GM15510 (cell line): ENCODE results near the gene TNFRSF4.

ENCODE experiments used
- POLR2A ChIP-seq: IDR thresholded peaks from 3 replicates; pipeline ENCODE4 v1.6.1; 2011; ENCODE audit warnings: borderline replicate concordance; ENCODE audit not compliant: insufficient read length; ENCODE audit errors: extremely low read depth

Gene TNFRSF4

DNA sequence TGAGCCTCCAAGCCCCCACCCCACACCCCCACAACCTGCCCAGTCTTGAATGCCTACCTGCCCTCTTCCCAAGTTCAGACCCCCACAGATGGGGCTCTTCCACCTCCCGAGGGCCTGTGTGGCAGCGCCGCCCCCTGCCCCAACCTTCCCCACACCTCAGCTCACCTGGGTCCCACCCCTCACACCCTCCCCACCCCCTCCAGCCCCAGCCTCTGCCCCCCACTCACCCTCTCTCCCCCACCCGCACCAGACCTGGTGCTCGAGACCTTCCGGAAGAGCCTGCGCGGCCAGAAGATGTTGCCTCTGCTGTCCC is 16.8 kb downstream of the TNFRSF4 start:
- TF ChIP-seq POLR2A, result no peak

DNA sequence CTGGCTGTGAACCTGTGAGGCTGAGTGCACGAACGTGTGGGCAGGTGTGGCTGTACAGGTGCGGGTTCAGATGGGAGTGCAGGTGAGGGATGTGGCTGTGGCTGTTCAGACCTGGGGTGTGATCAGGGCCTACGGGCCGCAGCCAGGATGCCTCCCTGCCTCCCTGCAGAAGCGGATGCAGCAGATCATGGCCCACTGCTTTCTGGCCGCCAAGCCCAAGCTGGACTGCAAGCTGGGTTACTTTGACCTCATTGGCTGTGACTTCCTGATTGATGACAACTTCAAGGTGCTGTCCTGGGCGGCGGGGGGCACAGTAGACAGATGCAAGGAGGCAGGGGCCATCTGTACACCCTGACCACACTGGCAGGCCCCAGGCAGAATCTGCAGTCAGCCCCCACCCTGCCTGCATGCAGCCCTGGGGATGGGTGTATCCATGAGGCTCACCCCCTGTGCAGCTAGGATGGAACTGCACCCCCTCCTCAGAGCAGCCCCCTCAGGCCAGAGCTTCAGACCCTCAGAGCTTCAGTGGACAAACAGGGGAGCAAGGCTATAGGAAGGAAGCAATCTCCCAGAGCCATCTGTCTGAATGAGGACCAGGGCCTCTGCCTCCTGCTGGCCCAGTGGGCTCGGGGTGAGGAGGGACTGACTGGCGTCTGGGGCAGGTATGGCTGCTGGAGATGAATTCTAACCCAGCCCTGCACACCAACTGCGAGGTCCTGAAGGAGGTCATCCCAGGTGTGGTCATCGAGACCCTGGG is 17.3 kb downstream of the TNFRSF4 start:
- no peak for TF ChIP-seq POLR2A

DNA sequence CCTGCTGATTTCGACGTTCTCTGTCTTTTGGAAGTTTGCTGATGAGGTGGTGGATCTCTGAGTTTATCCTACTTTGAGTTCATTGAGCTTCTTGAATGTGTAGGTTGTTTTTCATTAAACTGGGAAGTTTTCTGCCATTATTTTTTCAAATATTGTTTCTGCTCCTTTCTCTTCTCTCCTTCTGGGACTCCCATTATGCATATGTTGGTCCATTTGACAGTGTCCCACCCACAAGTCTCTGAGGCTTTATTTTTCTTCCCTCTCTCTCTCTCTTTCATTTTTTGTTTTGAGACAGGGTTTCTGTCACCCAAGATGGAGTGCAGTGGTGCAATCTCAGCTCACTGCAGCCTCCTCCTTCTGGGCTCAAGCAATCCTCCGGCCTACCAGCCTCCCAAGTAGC is 19.2 kb downstream of the TNFRSF4 start:
- TF ChIP-seq POLR2A, result no peak

DNA sequence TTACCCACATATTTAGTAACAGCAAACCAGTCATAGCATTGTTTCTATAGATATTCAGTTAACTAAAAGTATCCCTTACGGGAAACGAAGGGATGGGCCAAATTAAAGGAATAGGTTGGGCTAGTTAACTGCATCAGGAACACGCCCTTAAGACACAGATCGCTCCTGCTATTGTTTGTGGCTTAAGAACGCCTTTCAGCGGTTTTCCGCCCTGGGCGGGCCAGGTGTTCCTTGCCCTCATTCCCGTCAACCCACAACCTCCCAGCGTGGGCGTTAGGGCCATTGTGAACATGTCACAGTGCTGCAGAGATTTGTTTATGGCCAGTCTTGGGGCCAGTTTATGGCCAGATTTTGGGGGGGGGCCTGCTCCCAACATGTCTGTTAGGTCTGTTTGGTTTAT is 22.2 kb downstream of the TNFRSF4 start:
- TF ChIP-seq POLR2A, result no peak

DNA sequence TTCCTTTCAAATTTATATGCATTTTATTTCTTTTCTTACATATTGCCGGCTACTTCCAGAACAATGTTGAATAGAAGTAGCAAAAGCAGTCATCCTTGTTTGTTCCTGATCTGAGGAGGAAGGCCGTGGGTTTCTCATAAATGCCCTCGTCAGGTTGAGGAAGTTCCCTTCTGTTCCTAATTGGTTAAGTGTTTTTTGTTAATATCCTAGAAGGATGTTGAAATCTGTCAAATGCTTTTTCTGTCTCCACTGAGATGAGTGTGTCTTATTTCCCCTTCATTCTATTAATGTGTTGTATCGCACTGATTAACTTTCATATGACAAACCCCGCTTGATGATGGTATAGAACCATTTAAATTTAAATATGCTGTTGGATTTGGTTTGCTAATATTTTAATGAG is 24.8 kb downstream of the TNFRSF4 start:
- TF ChIP-seq POLR2A, result no peak

DNA sequence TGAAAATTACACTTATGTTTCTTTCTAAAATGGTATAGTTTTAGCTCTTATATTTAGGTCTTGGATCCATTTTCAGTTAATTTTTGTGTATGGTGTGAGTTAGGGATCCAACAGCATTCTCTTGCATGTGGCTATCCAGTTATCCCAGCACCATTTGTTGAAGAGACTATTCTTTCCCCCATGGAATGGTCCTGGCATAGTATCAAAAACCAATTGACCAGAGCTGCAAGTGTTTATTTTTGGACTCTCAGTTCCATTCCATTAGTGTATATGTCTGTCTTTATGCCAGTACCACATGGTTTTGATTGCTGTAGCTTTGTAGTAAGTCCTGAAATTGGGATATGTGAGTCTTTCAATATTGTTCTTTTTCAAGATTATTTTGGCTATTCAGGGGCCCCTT is 26.0 kb downstream of the TNFRSF4 start:
- TF ChIP-seq POLR2A, result no peak

DNA sequence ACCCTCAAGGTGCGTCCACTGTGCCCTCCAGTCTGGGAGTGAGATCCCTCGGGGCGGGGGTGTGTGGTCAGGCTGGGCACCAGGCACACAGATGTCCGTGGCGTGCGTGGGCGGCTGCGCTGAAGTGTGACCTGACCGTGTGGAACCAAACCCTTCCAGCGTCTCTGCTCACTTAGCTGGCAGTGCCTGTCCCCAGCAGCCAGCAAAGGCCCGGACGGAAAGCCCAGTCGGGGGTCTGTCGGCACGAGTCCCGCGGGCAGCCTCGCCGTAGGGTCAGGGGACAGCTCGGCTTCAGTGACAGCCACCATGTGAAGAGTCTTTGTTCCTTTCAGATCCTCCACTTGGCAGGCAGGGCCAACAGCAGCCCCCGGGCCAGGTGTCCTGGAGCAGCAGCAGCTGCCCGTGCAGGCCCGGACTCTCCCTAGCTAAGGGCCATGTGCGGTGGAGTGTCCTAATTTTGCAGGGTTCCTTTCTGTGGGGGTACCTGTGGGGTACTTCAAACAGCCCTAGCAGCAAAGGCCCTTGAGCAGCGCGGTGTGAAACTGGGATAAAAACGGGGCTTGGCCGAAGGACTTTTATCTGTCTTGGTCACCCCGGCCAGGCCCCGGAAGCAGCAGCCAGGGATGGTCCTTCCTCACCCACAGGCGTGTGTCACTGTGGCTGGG is 28.7 kb downstream of the TNFRSF4 start:
- TF ChIP-seq POLR2A, result no peak

DNA sequence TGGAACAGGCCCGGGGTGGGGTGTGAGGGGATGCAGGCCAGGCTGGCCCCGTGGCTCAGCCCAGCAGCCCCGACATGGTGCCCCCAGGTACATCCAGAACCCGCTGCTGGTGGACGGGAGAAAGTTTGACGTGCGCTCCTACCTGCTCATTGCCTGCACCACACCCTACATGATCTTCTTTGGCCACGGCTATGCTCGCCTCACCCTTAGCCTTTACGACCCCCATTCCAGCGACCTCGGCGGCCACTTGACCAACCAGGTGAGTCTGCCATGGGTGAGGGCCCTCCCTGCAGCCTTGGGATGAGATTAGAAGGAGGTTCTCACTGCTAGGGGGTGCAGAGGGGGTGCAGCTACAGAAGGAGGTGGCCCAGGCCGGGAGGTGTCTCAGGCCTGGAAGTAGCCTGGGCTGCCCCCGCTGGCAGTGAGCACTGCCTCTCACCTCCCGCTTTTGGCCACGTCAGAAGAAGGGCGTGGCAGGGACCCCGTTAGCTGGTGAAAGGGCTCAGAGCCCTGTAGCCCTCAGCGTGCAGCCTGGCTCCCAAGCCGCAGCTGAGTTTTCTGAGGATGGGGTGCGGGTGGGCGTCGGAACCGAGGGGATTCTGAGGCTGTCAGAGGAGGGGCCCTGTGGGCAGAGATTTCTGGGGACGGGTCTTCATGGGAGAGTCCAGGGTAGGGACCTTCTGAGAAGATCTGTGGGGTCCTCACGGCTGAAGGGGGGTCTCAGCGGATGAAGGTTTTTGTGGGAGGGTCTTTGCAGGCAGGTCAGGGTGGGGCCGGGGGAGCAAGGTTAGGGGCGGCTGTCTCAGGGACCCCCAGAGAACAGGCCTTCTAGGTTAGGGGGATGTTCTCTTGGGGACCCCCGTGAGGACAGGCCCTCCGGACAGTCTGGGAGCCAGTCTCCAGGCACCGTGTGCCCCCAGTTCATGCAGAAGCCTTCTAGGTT is 29.8 kb downstream of the TNFRSF4 start:
- no peak for TF ChIP-seq POLR2A

DNA sequence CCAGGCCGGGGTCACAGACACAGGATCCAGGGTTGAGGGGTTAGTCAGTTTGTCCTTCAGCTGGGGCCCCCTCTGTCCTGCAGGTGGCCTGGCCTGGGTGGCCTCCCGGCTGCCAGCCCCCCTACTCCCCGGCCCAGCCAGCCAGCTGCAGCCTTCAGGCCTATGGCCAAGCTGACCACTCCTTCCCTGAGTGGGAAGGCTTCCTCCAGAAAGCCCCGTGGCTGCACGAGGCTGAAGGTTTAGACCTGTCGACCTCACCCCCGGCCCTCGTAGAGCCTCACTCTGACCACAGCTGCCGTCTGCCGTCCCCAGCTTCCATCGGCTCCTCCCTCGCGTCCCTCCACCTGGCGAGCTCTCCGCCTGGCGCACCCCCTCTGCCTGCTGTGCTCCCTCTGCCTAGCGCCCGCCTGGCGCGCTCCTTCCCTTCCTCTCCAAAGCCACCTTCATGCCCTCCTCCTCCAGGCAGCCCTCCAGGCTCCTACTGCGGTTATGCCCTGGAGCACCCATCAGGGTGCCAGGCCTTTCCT is 30.7 kb downstream of the TNFRSF4 start:
- no peak for TF ChIP-seq POLR2A

DNA sequence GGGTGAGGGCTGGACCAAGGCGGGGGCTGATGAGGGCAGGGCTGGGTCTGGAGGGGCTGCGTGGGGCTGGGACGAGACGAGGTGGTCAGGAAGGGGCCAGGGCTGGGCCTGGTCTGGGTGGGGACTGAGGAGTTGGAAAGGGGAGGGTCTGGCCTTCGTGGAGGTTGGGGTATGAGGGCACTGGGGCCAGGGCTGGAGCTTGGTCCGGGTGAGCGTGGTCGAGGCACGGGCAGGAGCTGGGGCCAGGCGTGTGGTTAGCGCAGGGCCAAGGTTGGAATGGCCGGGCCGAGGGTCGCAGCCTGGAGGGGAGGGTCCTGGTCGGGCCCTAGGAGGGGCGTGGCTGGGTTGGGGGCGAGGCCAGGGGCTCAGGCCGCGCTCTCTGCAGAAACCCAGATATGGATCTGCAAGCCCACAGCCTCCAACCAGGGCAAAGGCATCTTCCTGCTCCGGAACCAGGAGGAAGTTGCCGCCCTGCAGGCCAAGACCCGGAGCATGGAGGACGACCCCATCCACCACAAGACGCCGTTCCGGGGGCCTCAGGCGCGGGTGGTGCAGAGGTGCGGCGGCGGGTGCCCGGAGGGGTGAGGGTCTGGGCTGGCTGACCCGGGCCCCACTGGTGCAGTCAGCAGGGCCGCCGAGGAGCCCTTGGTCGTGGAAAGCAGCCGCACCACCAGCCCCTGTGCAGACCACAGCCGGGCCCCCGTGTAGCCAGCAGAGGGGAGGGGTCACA is 31.3 kb downstream of the TNFRSF4 start:
- no peak for TF ChIP-seq POLR2A

DNA sequence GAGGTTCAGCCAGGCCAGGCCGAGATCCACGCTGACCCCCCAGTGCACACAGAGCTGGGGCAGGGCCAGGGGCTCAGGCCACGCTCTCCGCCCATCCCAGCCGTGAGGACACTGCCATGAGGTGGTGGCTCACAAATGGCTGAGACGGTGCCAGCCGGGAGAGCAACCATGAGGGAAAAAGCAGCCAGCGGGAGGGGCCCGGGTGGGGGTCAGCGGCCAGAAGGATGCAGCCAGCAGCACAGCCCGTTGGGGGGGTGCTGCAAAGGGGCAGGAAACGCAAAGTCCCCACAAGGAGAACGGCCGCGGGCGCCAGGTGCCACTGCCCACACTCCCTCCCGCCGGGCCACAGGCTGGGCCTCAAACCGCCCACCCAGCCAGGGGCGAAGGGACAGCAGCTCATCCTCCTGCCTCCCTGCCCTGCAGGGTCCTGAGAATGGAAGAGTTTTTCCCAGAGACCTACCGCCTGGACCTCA is 32.0 kb downstream of the TNFRSF4 start:
- no peak for TF ChIP-seq POLR2A

DNA sequence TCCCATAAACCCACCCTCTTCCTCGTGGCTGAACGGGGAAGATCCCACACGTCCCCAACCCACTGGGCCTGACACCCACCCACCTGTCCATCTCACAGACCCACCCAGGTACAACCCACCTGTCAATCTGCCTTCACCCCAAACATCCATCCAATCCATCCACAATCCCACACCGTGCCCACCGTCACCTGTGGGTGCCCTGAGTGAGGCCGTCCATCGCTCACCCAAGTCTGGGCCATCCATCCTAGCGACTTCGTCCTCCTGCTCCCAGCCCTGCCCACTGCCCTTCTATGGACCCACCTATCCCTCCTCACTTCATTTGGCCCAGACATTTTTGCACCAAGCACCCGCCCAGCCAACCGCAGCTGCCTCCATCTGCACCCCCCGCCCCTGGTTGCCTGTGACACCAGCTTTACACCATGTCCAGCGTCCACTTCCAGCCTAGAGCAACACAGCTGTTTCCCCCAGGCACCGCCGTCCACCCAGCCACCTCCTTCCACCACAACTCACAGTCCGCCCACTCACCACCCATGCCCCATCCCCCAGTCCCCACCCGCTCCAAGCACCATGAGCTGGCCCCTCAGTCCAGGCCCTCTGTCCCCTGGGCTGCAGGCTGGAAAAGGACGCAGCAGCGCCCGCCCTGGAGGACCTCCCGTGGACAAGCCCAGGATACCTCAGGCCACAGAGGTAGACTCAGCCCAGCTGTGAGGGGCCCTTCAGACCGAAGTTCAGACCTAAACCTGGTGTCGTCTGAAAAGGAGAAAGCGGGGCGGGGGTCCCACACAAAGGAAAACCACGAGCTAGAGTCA is 32.6 kb downstream of the TNFRSF4 start:
- no peak for TF ChIP-seq POLR2A

DNA sequence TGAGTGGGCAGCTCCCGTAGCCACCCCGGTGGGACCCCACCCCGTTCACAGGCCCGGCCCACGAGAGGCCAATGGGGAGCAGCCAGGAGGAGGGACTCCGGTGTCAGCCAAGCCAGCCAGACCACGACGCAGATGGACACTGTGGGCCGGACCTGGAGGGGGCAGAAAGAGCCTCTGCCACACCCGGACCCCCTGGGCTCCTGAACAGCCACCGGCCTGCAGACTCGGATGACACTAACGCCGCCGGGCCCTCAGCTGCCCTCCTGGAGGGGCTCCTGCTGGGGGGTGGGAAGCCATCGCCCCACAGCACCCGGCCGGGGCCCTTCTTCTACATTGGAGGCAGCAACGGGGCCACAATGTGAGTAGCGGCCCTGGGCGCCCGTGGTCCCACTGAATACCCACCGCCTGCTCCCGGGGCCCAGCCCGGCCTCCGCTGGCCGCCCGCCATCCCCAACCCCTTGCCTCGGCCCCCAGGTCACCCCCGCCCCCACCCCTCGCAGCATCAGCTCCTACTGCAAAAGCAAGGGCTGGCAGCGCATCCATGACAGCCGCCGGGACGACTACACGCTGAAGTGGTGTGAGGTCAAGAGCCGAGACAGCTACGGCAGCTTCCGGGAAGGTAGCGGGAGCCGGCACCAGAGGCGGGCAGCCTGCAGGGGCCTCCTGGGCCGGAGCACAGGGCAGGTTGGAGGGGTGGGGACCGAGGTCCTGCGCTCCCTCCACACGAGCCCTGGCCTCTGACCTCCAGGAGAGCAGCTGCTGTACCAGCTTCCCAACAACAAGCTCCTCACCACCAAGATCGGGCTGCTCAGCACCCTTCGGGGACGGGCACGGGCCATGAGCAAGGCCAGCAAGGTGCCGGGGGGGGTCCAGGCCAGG is 33.7 kb downstream of the TNFRSF4 start:
- TF ChIP-seq POLR2A, result no peak
